CD4-positive, alpha-beta T cell (primary cell): ENCODE measurements around the gene TRAK2. TPM values are rescaled to one million over a fixed set of nuclear protein-coding genes. Genes with fewer than 3 reads are reported as not detected.

ENCODE experiments used
- ATAC-seq: fragments of 200-7000 bp; cut with Tn5 transposase; one replicate; pipeline ENCODE4 v1.10.0; 2022; ENCODE audit warnings: mild to moderate bottlenecking; ENCODE audit not compliant: poor library complexity
- CTCF ChIA-PET: fragments of 350-600 bp; sonication (Branson Sonifier 250); formaldehyde crosslinking; loops from one replicate; lab custom pipeline; 2021; ENCODE audit warnings: antibody characterized with exemption, inconsistent platforms; lab: Charles Lee
- POLR2A ChIA-PET: fragments of 350-600 bp; sonication (Branson Sonifier 250); formaldehyde crosslinking; loops from one replicate; lab custom pipeline; 2021; ENCODE audit warnings: antibody characterized with exemption, inconsistent platforms; lab: Charles Lee
- DNase-seq, 14 experiments: peaks; one replicate each; pipeline ENCODE4 v3.0.0-alpha.2; 2013 to 2020; ENCODE audit warnings: mixed read lengths in 2 of 14
- H3K27ac ChIP-seq, 2 donors: one replicate each; pipeline versions ENCODE4 v1.5.1 to v1.7.0; 2013; ENCODE audit warnings: low read length in 2 of 2, low read depth in 1 of 2, mild to moderate bottlenecking in 1 of 2
- H3K27me3 ChIP-seq, 2 experiments: 1 replicate in 1 of 2; 2 replicates in 1 of 2; pipeline versions ENCODE4 v1.6.1 to v1.7.0; 2013; ENCODE audit warnings: low read length in 2 of 2, control low read depth in 1 of 2, mild to moderate bottlenecking in 1 of 2, moderate library complexity in 1 of 2; ENCODE audit not compliant: insufficient read depth in 2 of 2, control insufficient read depth in 1 of 2
- H3K36me3 ChIP-seq: one replicate; pipeline ENCODE4 v1.6.1; 2013; ENCODE audit warnings: low read length, control low read depth; ENCODE audit not compliant: insufficient read depth
- H3K4me1 ChIP-seq: one replicate; pipeline ENCODE4 v1.6.1; 2013; ENCODE audit warnings: low read length, control low read depth; ENCODE audit not compliant: insufficient read depth
- H3K4me3 ChIP-seq: one replicate; pipeline ENCODE4 v1.5.1; 2013; ENCODE audit warnings: mild to moderate bottlenecking, low read length, moderate library complexity
- H3K9me3 ChIP-seq, 2 experiments: 1 replicate in 1 of 2; 2 replicates in 1 of 2; pipeline versions ENCODE4 v1.6.1 to v1.7.0; 2013; ENCODE audit warnings: low read length in 2 of 2, mild to moderate bottlenecking in 2 of 2, control low read depth in 1 of 2, moderate library complexity in 1 of 2; ENCODE audit not compliant: control insufficient read depth in 1 of 2, insufficient read depth in 1 of 2
- H3K27ac Mint-ChIP-seq: one replicate; pipeline ENCODE4 v1.8.0; 2020; ENCODE audit warnings: mixed read lengths
- H3K27me3 Mint-ChIP-seq: one replicate; pipeline ENCODE4 v1.8.0; 2021; ENCODE audit warnings: mixed read lengths
- H3K36me3 Mint-ChIP-seq: one replicate; pipeline ENCODE4 v1.8.0; 2021; ENCODE audit warnings: low read depth, mixed read lengths
- H3K4me1 Mint-ChIP-seq: one replicate; pipeline ENCODE4 v1.8.0; 2021; ENCODE audit warnings: low read depth, mixed read lengths
- H3K4me3 Mint-ChIP-seq: one replicate; pipeline ENCODE4 v1.8.0; 2020; ENCODE audit warnings: mild to moderate bottlenecking, mixed read lengths
- H3K9me3 Mint-ChIP-seq: one replicate; pipeline ENCODE4 v1.8.0; 2020; ENCODE audit warnings: mixed read lengths
- CTCF ChIP-seq: fragments of 200-600 bp; IDR thresholded peaks from one replicate; pipeline ENCODE4 v1.8.0; 2022; ENCODE audit warnings: antibody characterized with exemption, mild to moderate bottlenecking
- intact Hi-C, 2 experiments: fragments of 100-400 bp; cut with DNase I in 1 of 2; cut with micrococcal nuclease in 1 of 2; formaldehyde crosslinking; loops; one replicate each; pipeline versions ENCODE4 v1.15.1 to v1.9.0; 2023 to 2025; cut with DNase I, micrococcal nuclease
- total RNA-seq, 174 experiments: library from RNA in 2 of 174; stranded (reverse) in 2 of 174; gene quantifications; one replicate each; pipeline ENCODE4 v1.2.3 and lab custom pipeline; 2021 to 2026

The TRAK2 gene
- total RNA-seq, 2 experiments from 2014 or later: 32.5 to 35.6 TPM

- CTCF ChIA-PET: interaction anchor here (0.6 to 4.8 kb wide), 4 partner anchors 15 to 1713 kb away, joined by 3 to 28 read pairs (median 4); no protein-coding TSS in a partner anchor
These were observed 3.2 kb downstream of the TRAK2 start for GRCh38 chr2:201448061-201448460.

GRCh38 chr2:201447086-201447485, 4.2 kb downstream of the TRAK2 start:
- Mint-ChIP-seq H3K9me3 (no peaks in the 10 kb centered on the region), H3K4me3 (peak overlapping the region; percentile 69), H3K4me1 (peaks cover 57% of the 10 kb centered on the region), H3K27ac (peak overlapping the region; percentile 62), H3K36me3 (peaks cover 24% of the 10 kb centered on the region), H3K27me3 (no peaks in the 10 kb centered on the region)
- Histone ChIP-seq H3K27me3 (no peaks in the 10 kb centered on the region), H3K36me3 (peaks cover 7% of the 10 kb centered on the region), H3K4me3 (no peak overlapping the region), H3K4me1 (peaks cover 38% of the 10 kb centered on the region), H3K9me3 (no peaks in the 10 kb centered on the region), H3K27ac (peak overlapping the region in 1 of 2 donors; percentile 32)
- intact Hi-C loops: loop anchor here in 1 of 2 experiments (5.0 kb wide), 3 partner anchors 35 to 335 kb away; partner anchors contain the start of gene ALS2
- POLR2A ChIA-PET: interaction anchor here (0.7 to 1.6 kb wide), 5 partner anchors 14 to 583 kb away, joined by 3 to 10 read pairs (median 3); partner anchors contain the start of genes ALS2, CASP8 and CLK1
- CTCF ChIA-PET: interaction anchor here (1.2 to 4.8 kb wide), 5 partner anchors 14 to 264 kb away, joined by 3 to 28 read pairs (median 4); partner anchors contain the start of gene CASP10
- TF ChIP-seq CTCF: no peak
- ATAC-seq (peak; percentile 9), DNase-seq (peak in 3 of 14 experiments; percentile 57 to 66 (median 62))

More at GRCh38 chr2:201448061-201448460, 3.2 kb downstream of the TRAK2 start:
- no peaks in the 10 kb centered on the region for H3K27me3 Mint-ChIP-seq
- Histone ChIP-seq H3K27ac (no peak overlapping the region), H3K27me3 (no peaks in the 10 kb centered on the region), H3K9me3 (no peaks in the 10 kb centered on the region), H3K4me3 (no peak overlapping the region), H3K4me1 (peaks cover 44% of the 10 kb centered on the region), H3K36me3 (peaks cover 7% of the 10 kb centered on the region)
- no peak for TF ChIP-seq CTCF
- ATAC-seq: no peak
- POLR2A ChIA-PET: interaction anchor here (0.6 to 1.1 kb wide), 5 partner anchors 34 to 584 kb away, joined by 3 to 5 read pairs (median 3); partner anchors contain the start of genes CASP10 and CLK1
- H3K4me1 Mint-ChIP-seq: peaks cover 64% of the 10 kb centered on the region
- intact Hi-C loops: loop anchor here (2.0 to 5.0 kb wide), 4 partner anchors 36 to 334 kb away; partner anchors contain the start of gene ALS2 (in 2 of the 2)
- DNase-seq: no peak
- peak overlapping the region; percentile 87 for H3K4me3 Mint-ChIP-seq
- H3K9me3 Mint-ChIP-seq: no peaks in the 10 kb centered on the region
- H3K27ac Mint-ChIP-seq: peak overlapping the region; percentile 62
- H3K36me3 Mint-ChIP-seq: peaks cover 24% of the 10 kb centered on the region

- no peak overlapping the region for H3K27ac Mint-ChIP-seq
- H3K27me3 Mint-ChIP-seq: no peaks in the 10 kb centered on the region
- Histone ChIP-seq H3K36me3 (peaks cover 7% of the 10 kb centered on the region), H3K27me3 (no peaks in the 10 kb centered on the region), H3K27ac (no peak overlapping the region), H3K9me3 (no peaks in the 10 kb centered on the region), H3K4me1 (peaks cover 26% of the 10 kb centered on the region), H3K4me3 (no peak overlapping the region)
- ChIA-PET POLR2A (interaction anchor here (1.8 kb wide), 1 partner anchor 30 kb away, joined by 5 read pairs; no protein-coding TSS in a partner anchor), CTCF (interaction anchor here (4.8 kb wide), 1 partner anchor 12 kb away, joined by 28 read pairs; no protein-coding TSS in a partner anchor)
- peaks cover 59% of the 10 kb centered on the region for H3K4me1 Mint-ChIP-seq
- no peak overlapping the region for H3K4me3 Mint-ChIP-seq
- H3K36me3 Mint-ChIP-seq: peaks cover 19% of the 10 kb centered on the region
- H3K9me3 Mint-ChIP-seq: no peaks in the 10 kb centered on the region
- TF ChIP-seq CTCF: no peak
- no peak for DNase-seq
- intact Hi-C loops: loop anchor here (2.0 to 5.0 kb wide), 4 partner anchors 33 to 337 kb away; partner anchors contain the start of gene ALS2 (in 1 of the 2)
- ATAC-seq: no peak
These were observed 6.4 kb downstream of the TRAK2 start for GRCh38 chr2:201444746-201445465.
